HG03558 (cell line): ENCODE data around the gene USP46.

ENCODE experiments used
- ATAC-seq: cut with Tn5 transposase; IDR thresholded peaks from one replicate; pipeline ENCODE4 v1.9.1; 2021; ENCODE audit warnings: moderate number of reproducible peaks; ENCODE audit not compliant: unreplicated experiment; ENCODE audit errors: extremely low read depth

The USP46 gene

GRCh38 chr4:52576961-52577623 is 82.0 kb downstream of the USP46 start:
- no peak for ATAC-seq

DNA sequence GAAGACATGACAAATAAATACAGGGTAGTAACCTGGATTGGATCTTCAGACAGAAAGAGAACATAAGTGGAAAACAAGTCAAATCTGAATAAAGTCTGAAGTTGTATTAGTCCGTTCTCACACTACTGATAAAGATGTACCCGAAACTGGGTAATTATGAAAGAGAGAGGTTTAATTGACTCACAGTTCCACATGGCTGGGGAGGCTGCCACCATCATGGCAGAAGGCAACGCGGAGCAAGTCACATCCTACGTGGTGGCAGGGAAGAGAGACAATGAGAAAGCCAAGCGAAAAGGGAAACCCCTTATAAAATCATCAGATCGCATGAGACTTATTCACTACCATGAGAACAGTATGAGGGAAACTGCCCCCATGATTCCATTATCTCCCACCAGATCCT is 82.8 kb downstream of the USP46 start:
- no peak for ATAC-seq

GRCh38 chr4:52575406-52575805 is 83.7 kb downstream of the USP46 start:
- ATAC-seq = no peak

DNA sequence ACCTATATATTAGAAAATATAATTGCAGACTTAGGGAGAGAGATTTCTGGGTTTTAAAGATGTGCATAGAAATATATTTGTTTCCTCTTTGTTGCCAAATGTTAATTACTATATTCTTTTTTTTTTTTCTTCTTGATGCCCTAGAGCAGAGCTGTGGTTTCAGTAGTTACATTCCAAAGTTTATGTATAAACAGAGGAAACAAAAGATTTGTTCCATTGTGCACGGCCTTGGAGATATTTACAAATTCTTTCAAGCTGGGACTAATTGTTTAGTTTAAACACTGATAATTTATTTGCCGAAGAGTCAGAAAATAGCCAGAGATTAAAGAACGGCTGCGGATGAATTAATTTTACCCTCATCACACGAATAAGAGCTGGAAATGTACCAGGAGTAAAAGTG is 85.1 kb downstream of the USP46 start:
- no peak for ATAC-seq

GRCh38 chr4:52573551-52573950 is 85.5 kb downstream of the USP46 start:
- no peak for ATAC-seq

GRCh38 chr4:52572936-52573485 is 86.1 kb downstream of the USP46 start:
- ATAC-seq = no peak

- ATAC-seq = no peak
These were observed 90.8 kb downstream of the USP46 start for GRCh38 chr4:52568351-52568750.

DNA sequence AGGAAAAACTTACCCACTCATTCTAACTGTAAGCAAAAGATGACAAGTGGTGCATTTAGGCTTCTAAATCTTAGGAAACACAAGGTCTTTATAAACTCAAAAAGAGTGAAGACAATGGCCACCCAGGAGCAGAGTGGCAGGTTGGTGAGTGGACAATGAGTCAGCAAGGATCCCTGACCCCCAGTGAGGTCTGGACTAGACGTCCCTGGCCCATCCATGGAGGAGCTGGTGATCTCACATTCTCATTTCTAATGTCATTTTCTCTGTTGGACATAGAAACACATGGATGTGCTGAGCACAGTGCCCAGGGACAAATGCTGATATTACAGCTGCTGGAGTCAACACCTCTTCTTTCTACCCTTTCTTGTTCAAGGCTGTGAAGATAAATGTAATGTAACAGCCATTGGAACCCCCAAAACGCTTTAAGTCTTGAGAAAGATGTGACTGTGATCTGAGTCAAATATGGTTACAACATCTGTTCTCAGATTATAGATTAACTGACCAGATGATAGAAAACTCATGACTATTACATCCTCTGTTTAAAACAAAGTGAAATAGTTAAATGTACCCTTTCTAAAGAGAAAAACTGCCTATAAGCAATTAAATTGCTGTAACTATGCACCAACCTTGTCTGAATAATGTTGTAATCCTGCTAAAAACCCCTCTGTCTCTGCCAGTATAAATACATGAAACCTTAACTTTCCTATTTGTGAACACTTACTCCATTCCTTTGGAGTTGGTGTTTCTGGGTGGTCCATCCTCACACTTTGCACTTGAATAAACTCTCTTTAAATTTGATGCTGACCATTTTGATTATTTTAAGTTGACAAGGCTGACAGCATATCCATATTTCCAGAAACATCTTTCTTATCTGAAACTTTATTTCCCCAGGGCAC is 92.7 kb downstream of the USP46 start:
- ATAC-seq = no peak

DNA sequence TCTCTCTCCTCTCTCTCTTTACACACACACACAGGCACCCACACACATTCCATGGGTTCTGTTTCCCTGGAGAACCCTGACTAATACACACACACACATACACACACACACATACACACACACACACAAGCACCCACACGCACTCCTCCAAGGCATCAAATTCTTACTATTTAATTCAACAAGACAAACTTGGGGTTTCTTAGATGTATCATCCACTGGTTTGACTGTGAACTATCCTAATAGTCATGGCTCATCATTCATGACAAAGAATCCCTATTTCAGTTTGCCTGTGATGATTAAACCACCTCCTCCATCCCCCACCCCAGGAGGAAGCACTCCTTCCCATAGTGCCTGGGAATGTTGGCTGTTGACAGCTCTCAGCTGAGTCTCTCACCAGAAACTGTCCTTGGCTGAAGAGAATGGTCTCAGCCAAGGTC is 98.2 kb downstream of the USP46 start:
- no peak for ATAC-seq

- no peak for ATAC-seq
These were observed 103.8 kb downstream of the USP46 start for GRCh38 chr4:52555356-52555716.

- no peak for ATAC-seq
These were observed 104.3 kb downstream of the USP46 start for GRCh38 chr4:52554612-52555355.

GRCh38 chr4:52552778-52553177 is 106.3 kb downstream of the USP46 start:
- ATAC-seq = no peak

- ATAC-seq = no peak
These were observed 107.6 kb downstream of the USP46 start for GRCh38 chr4:52551487-52551886.

DNA sequence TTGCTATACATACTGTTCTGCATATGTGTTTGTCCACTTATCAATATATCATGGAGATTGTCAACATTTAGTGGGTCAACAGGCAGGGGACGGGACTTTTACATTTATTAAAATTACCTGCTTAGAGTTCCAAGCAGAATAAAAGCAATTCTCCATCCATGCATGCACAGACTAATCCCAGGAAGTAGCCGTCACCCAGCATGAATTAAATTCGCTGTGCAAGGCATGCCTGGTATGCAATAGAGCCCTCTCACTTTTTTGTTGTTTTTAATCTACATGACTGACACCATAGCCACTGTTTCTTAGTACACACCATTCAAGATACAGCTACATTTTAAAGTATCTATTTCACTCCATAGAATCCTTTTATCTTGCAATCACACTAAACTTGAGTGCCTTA is 108.9 kb downstream of the USP46 start:
- ATAC-seq = no peak

GRCh38 chr4:52548818-52549570 is 110.1 kb downstream of the USP46 start:
- no peak for ATAC-seq

DNA sequence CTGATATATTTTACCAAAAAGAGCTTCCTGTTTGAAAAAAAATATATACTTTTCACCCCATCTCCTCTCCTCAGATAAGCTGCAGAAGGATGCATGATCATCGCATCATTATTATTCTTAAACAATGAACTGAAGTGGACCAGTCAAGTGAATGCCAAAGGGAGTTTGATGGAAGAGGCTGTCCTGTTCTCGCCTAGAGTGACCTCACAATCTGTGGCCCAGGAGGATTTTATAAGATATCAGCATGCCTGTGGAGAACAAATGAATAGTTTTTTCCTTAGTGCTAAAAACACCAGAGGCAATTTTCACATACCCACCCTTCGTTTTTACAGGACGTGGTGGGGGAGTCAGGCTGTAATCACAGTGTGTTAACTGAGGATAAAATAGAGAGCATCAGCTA is 112.7 kb downstream of the USP46 start:
- no peak for ATAC-seq

GRCh38 chr4:52545099-52546069 is 113.7 kb downstream of the USP46 start:
- ATAC-seq = no peak
